GM18951 (cell line): Measurements from ENCODE around the gene EVPL.
"Not testable (repeated sequence)": the region's sequence is repeated elsewhere in the genome, so short reads cannot be mapped to it uniquely, and the experiment has no call there.

Experiments
- POLR2A ChIP-seq: IDR thresholded peaks from 4 replicates; pipeline ENCODE4 v1.6.1; 2011; ENCODE audit warnings: mild to moderate bottlenecking; ENCODE audit not compliant: insufficient read length, insufficient read depth; ENCODE audit errors: extremely low read depth
- in situ Hi-C: fragments of 300-500 bp; cut with MboI; formaldehyde crosslinking; loops from one replicate; pipeline ENCODE4 v1.12.0; 2022; ENCODE audit warnings: low sequenced_read_pairs, mixed read lengths, inconsistent platforms; ENCODE audit not compliant: unreplicated experiment

Gene EVPL

DNA sequence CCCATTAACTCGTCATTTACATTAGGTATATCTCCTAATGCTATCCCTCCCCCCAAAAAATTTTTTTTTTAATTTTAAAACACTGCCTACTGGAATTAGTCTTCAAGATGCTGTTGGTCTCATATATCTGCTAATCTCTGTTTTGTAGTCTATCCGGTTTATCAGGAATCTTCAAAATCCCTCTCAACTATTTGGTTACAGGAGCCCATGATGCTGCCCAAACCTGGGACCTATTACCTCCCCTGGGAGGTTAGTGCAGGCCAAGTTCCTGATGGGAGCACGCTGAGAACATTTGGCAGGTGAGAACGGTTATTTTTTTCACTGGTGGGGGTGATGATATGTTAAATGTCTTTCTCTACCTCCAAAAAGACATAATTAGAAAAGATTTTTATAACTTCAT, 41.1 kb downstream of the EVPL start:
- no peak for TF ChIP-seq POLR2A
- in situ Hi-C loops: no loop called here

DNA sequence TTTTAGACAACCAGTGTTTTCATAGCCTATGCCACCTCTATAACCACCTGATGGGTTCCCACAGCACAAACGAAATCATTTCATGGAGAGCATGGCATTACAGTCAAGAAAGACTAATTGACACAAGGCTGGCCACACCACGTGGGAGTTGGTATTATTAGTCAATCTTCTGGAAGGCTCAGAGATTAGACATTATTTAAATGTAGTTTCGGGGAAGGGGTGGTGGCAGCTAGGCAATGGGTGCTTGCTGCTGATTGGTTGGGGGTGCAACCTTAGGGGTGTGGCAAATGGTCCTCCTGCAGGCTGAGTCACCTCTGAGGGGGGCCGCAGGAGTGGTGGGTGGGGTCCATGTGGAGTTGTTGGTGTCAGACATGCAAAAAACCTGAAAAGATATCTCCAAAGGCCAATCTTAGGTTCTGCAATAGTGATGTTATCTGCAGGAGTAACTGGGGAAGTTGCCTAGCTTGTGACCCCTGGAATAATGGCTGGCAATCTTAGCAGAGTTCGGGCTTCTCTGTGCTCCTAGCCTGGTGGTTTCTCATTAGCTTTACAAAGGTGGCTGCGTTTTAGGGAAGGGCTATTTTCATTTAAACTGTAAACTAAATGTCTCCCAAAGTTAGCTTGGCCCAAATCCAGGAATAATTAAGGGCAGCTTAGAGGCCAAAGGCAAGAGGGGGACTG, 43.5 kb downstream of the EVPL start:
- in situ Hi-C loops: no loop called here
- TF ChIP-seq POLR2A: no peak

GRCh38 chr17:75981019-75981615, 46.0 kb downstream of the EVPL start:
- in situ Hi-C loops: no loop called here

GRCh38 chr17:75980188-75981018, 46.7 kb downstream of the EVPL start:
- TF ChIP-seq POLR2A: no peak
- in situ Hi-C loops: no loop called here

More at GRCh38 chr17:75981019-75981615, 46.0 kb downstream of the EVPL start:
- no peak for TF ChIP-seq POLR2A

GRCh38 chr17:75979705-75980187, 47.4 kb downstream of the EVPL start:
- in situ Hi-C loops: no loop called here
- TF ChIP-seq POLR2A: no peak

GRCh38 chr17:75978938-75979704, 48.0 kb downstream of the EVPL start, which contains the start of the genes ACOX1 and TEN1:
Gene ACOX1, minus strand, starts transcription at chr17:75979166. Its CDS starts 93 bp downstream, at chr17:75979073.
Gene TEN1, plus strand, starts transcription at chr17:75979240. Its CDS starts 6,953 bp downstream, at chr17:75986193.
- in situ Hi-C loops: no loop called here
- peak; percentile 92 for TF ChIP-seq POLR2A

DNA sequence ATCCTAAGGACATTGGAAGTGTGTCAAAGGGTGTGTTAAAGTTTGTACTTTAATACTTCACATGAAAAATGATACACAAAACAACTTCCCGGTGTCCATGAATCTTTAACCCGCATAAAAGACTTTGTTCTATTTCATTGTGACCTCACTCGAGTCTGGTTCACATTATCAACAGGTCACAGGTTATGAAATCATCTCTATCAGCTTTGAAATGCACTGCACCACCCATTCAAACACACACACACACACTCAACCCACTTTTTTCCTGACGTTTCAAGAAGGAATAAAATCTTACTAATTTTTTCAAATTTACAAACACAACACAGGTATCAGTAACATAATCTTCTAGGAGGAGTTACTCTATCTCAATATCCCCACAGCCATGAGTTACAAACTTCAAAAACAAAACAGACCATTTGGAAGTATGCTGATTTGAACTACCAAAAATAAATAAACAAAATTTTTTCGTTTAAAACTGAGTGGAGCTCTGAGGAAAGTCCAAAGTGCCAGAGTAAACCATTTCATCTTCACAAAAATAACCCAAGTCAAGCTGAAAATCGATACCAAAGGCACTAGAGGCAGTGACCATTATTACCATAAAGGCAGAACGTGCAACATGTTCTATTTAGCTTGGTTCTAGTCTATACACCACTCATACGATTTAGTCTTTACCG, 50.8 kb downstream of the EVPL start:
- TF ChIP-seq POLR2A: no peak
- in situ Hi-C loops: no loop called here

DNA sequence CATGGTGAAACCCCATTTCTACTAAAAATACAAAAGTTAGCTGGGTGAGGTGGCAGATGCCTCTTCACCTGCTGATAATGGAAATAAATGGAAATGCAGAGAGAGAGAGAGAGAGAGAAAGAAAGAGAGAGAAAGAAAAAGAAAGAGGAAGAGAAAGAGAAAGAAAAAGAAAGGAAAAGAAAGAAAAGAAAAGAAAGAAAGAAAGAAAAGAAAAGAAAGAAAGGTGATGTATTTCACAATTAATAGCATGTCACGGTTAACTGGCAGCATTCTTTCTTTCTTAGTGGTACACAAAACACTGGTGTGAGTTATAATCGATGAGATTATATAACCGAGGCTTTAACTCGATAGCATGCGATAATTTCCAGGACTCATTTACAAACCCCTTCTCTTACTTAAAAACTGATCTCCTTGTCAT, 51.3 kb downstream of the EVPL start:
- TF ChIP-seq POLR2A: no peak
- in situ Hi-C loops: no loop called here

- in situ Hi-C loops: not testable (repeated sequence)
Observed at GRCh38 chr17:75975187-75975586, 51.9 kb downstream of the EVPL start.

- in situ Hi-C loops: no loop called here
- no peak for TF ChIP-seq POLR2A
Observed at GRCh38 chr17:75970626-75971025, 56.5 kb downstream of the EVPL start.

DNA sequence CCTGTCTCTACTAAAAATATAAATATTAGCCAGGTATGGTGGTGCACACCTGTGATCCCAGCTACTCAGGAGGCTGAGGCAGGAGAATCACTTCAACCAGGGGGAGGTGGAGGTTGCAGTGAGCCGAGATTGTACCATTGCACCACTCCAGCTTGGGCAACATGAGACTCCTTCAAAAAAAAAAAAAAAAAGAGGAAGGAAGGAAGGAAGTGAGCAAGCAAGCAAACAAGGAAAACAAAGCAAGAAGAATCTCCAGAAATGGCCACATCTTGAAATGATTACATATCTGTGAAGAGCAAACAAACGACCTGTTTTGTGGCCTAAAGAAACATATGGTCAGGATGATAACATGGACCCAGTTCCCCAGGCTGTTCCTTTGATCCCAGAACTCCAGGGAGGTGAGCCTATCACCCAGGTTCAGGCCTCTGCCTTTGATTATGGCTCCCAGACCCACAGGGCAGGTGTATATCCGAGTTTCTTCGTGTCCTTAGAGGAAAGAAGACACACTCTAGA, 57.0 kb downstream of the EVPL start:
- TF ChIP-seq POLR2A: no peak
- in situ Hi-C loops: no loop called here

DNA sequence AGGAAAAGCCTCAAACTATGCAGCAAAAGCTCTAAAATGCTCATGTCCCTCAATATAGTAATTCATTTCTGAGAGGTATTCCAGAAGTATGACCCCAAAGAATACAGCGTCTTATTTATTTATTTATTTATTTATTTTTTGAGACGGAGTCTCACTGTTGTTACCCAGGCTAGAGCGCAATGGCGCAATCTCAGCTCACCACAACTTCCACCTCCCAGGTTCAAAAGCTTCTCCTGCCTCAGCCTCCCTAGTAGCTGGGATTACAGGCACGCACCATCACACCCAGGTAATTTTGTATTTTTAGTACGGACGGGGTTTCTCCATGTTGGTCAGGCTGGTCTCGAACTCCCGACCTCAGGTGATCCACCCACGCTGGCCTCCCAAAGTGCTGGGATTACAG, 58.1 kb downstream of the EVPL start:
- in situ Hi-C loops: not testable (repeated sequence)
